ENCODE data around the gene RNF187. TPM values are rescaled to one million over a fixed set of nuclear protein-coding genes. Genes with fewer than 3 reads are reported as not detected.

Gene RNF187
- total RNA-seq, 3 donors from 2014 or later (not counting 1 experiment from before 2014, with no cell fraction given): 68.6 to 102 (median 77.3) TPM

DNA sequence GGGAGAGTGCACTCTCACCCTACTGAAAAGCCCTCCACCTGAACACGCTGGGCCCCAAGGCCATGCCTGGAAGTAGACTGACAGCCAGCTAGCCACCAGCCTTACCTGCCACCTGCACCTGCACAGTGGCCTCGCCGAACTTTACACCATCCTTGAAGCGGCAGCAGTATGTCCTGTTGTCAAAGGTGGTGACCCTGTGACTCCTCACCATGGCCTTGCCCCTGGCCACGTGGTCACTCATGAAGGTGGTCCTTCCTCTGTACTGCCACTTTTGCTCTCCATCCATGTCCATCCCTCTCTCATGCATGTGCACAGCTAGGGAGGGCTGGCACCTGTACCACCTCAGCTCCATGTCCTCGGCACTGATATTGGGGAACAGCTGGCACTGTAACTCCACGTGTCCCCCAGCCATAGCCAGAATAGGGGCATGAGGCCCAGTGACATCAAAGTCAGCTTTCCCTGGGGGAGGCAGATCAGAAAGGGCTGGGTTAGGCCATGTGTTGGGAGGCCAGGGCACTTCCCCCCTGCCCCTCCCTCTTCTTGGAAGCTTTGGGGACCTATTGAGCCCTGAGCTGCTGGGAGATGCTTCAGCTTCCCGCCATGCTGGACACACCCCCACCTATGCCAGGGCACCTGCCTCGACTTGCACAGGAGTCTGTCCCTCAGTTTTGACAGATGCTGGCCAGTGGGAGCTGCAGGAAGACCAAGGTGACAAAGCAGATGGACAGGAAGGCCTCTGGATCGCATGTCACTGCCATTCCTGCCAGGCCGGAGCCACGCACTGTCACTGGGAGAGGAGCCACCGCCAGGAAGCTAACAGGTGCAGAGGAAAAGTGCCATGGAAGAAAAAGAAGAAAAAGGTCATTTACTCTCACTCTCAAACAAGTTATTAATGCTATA lies 24.6 kb downstream of the RNF187 start:
- ATAC-seq (no peak), DNase-seq (peak in 1 of 2 donors; percentile 11)
- Mint-ChIP-seq H3K9me3 (no peaks in the 10 kb centered on the region), H3K4me1 (no peaks in the 10 kb centered on the region), H3K27ac (no peak overlapping the region), H3K27me3 (ENCODE audit: low read depth in 2 of 2) (peaks cover 11 to 28% of the 10 kb centered on the region in 2 donors), H3K36me3 (no peaks in the 10 kb centered on the region), H3K4me3 (no peak overlapping the region)
- 87% methylated on average over 12 of the region's 13 CpGs for WGBS (ENCODE audit: insufficient coverage)
- no peaks in the 10 kb centered on the region for H3K9me3 ChIP-seq (ENCODE audit: control insufficient read depth, insufficient read depth, low read length)
- intact Hi-C loops (cut with micrococcal nuclease): no loop called here
- peaks cover 7% of the 10 kb centered on the region for H3K4me1 ChIP-seq (ENCODE audit: control insufficient read depth, insufficient read depth, low read length)
- no peak overlapping the region for H3K4me3 ChIP-seq (ENCODE audit: low read length)
- H3K27me3 ChIP-seq (ENCODE audit: control insufficient read depth, insufficient read depth, low read length): peaks cover 2% of the 10 kb centered on the region
- no peak overlapping the region for H3K27ac ChIP-seq (ENCODE audit: low read length)
- TF ChIP-seq, protein P1, sequence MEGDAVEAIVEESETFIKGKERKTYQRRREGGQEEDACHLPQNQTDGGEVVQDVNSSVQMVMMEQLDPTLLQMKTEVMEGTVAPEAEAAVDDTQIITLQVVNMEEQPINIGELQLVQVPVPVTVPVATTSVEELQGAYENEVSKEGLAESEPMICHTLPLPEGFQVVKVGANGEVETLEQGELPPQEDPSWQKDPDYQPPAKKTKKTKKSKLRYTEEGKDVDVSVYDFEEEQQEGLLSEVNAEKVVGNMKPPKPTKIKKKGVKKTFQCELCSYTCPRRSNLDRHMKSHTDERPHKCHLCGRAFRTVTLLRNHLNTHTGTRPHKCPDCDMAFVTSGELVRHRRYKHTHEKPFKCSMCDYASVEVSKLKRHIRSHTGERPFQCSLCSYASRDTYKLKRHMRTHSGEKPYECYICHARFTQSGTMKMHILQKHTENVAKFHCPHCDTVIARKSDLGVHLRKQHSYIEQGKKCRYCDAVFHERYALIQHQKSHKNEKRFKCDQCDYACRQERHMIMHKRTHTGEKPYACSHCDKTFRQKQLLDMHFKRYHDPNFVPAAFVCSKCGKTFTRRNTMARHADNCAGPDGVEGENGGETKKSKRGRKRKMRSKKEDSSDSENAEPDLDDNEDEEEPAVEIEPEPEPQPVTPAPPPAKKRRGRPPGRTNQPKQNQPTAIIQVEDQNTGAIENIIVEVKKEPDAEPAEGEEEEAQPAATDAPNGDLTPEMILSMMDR (IDR thresholded peaks at IDR 0.05): no peak
- H3K36me3 ChIP-seq (ENCODE audit: control insufficient read depth, insufficient read depth, low read length): no peaks in the 10 kb centered on the region

DNA sequence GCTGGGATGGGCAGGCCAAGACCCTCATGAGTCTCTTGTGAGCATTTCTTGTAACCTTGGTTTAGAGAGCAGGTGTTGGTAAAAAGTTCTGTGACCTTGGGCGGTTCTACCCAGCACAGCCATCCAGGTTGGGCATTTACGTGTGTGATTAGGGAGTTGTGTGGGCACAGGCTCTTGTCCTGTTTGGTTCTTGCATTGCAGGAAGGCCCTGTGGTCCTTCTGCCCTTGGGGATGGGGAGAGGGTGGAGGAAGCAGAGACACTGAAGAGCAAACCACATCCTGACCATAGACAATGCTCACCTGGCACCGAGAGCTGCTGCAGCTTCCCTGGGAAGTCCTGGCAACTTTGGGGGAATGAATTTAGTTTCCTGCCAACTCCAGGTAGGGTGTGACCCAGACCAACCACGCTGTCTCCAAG lies 25.6 kb downstream of the RNF187 start:
- ATAC-seq (no peak), DNase-seq (peak in 1 of 2 donors; percentile 5)
- 19% methylated on average over 4 of the region's 4 CpGs for WGBS (ENCODE audit: insufficient coverage)
- no peaks in the 10 kb centered on the region for H3K9me3 ChIP-seq (ENCODE audit: control insufficient read depth, insufficient read depth, low read length)
- H3K4me1 Mint-ChIP-seq: no peaks in the 10 kb centered on the region
- H3K4me1 ChIP-seq (ENCODE audit: control insufficient read depth, insufficient read depth, low read length): peaks cover 7% of the 10 kb centered on the region
- H3K4me3 Mint-ChIP-seq: no peak overlapping the region
- peaks cover 2% of the 10 kb centered on the region for H3K27me3 ChIP-seq (ENCODE audit: control insufficient read depth, insufficient read depth, low read length)
- intact Hi-C loops (cut with micrococcal nuclease): no loop called here
- H3K4me3 ChIP-seq (ENCODE audit: low read length): no peak overlapping the region
- H3K9me3 Mint-ChIP-seq: no peaks in the 10 kb centered on the region
- H3K36me3 ChIP-seq (ENCODE audit: control insufficient read depth, insufficient read depth, low read length): no peaks in the 10 kb centered on the region
- no peak overlapping the region for H3K27ac Mint-ChIP-seq
- no peak overlapping the region for H3K27ac ChIP-seq (ENCODE audit: low read length)
- TF ChIP-seq, protein P1 (IDR thresholded peaks at IDR 0.05): no peak
- H3K27me3 Mint-ChIP-seq (ENCODE audit: low read depth in 2 of 2): peaks cover 15 to 33% of the 10 kb centered on the region in 2 donors
- H3K36me3 Mint-ChIP-seq: no peaks in the 10 kb centered on the region

DNA sequence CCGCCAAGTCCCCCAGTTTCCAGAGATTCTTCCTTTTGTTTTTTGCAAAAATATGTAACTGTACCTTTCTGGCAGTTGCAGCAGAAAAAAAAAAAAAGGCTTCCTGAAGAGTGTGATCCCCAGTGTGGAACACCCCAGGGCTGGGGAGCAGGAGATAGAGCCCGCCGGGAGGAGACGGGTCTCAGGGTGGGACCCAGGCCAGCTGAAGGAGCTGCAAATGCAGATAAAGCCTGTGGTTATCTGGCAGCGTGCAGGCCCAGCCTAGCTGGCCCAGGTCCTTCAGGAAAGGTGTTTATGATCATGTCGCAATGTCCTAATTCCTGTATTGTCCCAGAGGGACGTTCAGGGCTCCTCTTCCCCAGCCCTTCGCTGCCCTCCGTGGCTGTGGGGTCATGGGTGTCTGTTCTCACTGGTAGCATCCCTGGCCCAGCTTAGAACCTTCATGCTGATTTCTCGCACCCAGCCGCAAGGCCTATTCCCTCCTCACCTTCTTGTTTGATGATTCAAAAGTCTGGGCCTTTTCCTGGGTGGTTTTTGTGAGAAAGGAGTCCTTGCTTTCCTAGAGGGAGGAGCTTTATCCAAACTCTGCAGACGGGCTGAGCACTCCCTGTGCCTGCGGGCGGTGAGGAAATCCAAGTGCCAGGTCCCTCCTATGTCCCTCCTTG lies 26.2 kb downstream of the RNF187 start:
- Histone ChIP-seq H3K27ac (ENCODE audit: low read length) (no peak overlapping the region), H3K27me3 (ENCODE audit: control insufficient read depth, insufficient read depth, low read length) (peaks cover 7% of the 10 kb centered on the region), H3K4me1 (ENCODE audit: control insufficient read depth, insufficient read depth, low read length) (peaks cover 7% of the 10 kb centered on the region), H3K4me3 (ENCODE audit: low read length) (no peak overlapping the region), H3K9me3 (ENCODE audit: control insufficient read depth, insufficient read depth, low read length) (no peaks in the 10 kb centered on the region), H3K36me3 (ENCODE audit: control insufficient read depth, insufficient read depth, low read length) (no peaks in the 10 kb centered on the region)
- DNase-seq (no peak), ATAC-seq (no peak)
- Mint-ChIP-seq H3K27me3 (ENCODE audit: low read depth in 2 of 2) (peaks cover 15 to 33% of the 10 kb centered on the region in 2 donors), H3K9me3 (no peaks in the 10 kb centered on the region), H3K4me1 (no peaks in the 10 kb centered on the region), H3K27ac (no peak overlapping the region), H3K4me3 (no peak overlapping the region), H3K36me3 (no peaks in the 10 kb centered on the region)
- 39% methylated on average over 12 of the region's 14 CpGs for WGBS (ENCODE audit: insufficient coverage)
- TF ChIP-seq, protein P1 (IDR thresholded peaks at IDR 0.05): no peak
- intact Hi-C loops (cut with micrococcal nuclease): no loop called here

Measured in natural killer cell (primary cell).